GM18867 (cell line): ENCODE measurements around the gene CYP46A1.

Experiments used
- ATAC-seq: cut with Tn5 transposase; IDR thresholded peaks from one replicate; pipeline ENCODE4 v1.9.1; 2021; ENCODE audit warnings: mild to moderate bottlenecking, moderate library complexity; ENCODE audit not compliant: unreplicated experiment

The CYP46A1 gene

DNA sequence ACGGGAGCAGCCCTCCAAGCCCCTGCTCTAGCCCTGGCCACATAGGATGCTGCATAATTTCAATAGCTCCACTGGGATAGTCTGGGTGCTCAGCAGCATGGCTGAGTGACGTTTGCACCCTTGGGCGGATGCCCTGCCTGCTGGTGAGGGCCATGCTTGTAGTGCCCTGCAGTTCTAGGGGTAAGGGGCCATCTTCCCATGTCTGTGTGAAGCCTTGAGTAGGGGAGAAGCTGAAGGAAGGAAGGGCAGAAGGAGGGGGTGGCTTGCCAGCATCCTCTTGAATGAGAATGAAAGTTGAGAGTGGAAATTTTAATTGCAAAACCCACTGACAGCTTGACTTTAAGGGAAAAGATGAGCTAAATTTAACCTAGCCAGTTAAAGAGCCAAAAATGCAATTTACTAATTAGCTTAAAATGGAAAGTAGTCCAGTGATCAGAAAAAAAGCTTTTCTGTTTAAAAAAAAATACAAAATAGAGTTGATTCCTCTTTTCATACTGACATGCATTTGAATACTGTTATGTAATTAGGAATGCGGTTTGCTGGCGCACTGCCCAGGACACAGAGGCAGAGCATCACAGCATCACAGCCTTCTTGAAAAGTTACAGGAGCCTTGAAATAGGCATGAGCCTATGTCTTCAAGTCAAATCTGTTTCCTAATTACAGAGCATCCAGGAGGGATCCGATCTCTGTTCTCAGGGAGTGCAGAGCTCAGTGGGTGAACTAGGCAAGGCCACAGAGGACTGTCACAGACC lies 90.6 kb downstream of the CYP46A1 start:
- ATAC-seq = no peak

DNA sequence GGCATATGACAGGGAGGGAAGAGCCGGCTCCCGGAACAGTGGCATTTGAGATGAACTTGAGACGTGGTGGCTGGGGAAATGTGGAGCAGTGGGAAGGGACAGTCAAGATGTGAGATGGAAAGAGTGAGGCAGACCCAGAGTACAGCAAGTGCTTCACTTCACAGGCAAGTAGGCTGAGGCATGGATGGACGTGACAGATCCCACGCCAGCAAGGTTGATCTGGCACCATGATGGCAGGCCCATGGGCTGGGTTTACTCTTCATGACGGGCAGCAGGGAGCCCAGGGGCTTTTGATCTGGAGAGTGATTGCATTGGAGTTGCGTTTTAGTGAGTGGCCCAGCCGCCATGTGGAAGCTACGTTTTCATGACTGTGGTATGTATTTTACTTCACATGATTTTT lies 91.3 kb downstream of the CYP46A1 start:
- ATAC-seq = no peak
